ENCODE results near the gene DOK5.

DOK5 gene

GRCh38 chr20:54451171-54451570 lies 24.2 kb upstream of the DOK5 start:
- no peaks in the 10 kb centered on the region for H3K36me3 ChIP-seq
- no peak overlapping the region for H3K4me2 ChIP-seq
- no peaks in the 10 kb centered on the region for H3K27me3 ChIP-seq
- H3K27ac ChIP-seq, result no peak overlapping the region
- H3K4me1 ChIP-seq, result no peaks in the 10 kb centered on the region
- no peaks in the 10 kb centered on the region for H3K9me3 ChIP-seq
- no peak overlapping the region for H3K4me3 ChIP-seq
- H4K20me1 ChIP-seq, result no peaks in the 10 kb centered on the region
- no peak overlapping the region for H3K9ac ChIP-seq
- no peak for TF ChIP-seq Cebpa-rat (IDR thresholded peaks at IDR 0.05)

- no peak overlapping the region for H3K9ac ChIP-seq
These were observed 23.1 kb upstream of the DOK5 start for GRCh38 chr20:54452277-54452676.

GRCh38 chr20:54454982-54455381 lies 20.4 kb upstream of the DOK5 start:
- H3K4me3 ChIP-seq, result no peak overlapping the region
- H3K27me3 ChIP-seq, result no peaks in the 10 kb centered on the region
- no peaks in the 10 kb centered on the region for H3K4me1 ChIP-seq
- H3K4me2 ChIP-seq, result no peak overlapping the region
- H3K27ac ChIP-seq, result no peak overlapping the region
- H3K9ac ChIP-seq, result no peak overlapping the region
- no peaks in the 10 kb centered on the region for H3K9me3 ChIP-seq
- no peak for TF ChIP-seq Cebpa-rat (IDR thresholded peaks at IDR 0.05)
- no peaks in the 10 kb centered on the region for H4K20me1 ChIP-seq
- no peaks in the 10 kb centered on the region for H3K36me3 ChIP-seq

More at GRCh38 chr20:54452277-54452676, 23.1 kb upstream of the DOK5 start:
- H3K27ac ChIP-seq, result no peak overlapping the region
- no peak overlapping the region for H3K4me3 ChIP-seq
- no peak overlapping the region for H3K4me2 ChIP-seq
- no peaks in the 10 kb centered on the region for H3K27me3 ChIP-seq
- H3K4me1 ChIP-seq, result no peaks in the 10 kb centered on the region
- no peaks in the 10 kb centered on the region for H3K9me3 ChIP-seq
- no peaks in the 10 kb centered on the region for H3K36me3 ChIP-seq
- TF ChIP-seq Cebpa-rat (IDR thresholded peaks at IDR 0.05), result no peak
- no peaks in the 10 kb centered on the region for H4K20me1 ChIP-seq

DNA sequence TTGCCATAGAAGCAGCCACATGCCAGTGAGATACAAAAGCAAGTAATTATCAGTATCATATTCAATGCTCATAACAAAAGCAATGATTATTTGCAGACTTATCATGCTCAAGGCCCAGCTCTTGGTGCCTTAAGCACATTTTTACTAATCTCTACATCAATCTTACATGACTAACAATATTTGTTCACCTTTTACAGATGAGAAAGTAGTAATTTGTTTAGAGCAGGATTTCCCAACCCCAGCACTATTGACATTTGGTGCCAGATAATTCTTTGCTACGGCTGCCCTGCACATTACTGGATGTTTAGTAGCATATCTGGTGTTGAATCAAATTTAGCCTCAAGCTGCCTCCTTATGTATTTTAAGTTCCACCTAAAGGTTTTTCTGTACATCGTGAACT lies 19.0 kb upstream of the DOK5 start:
- Histone ChIP-seq H3K27me3 (no peaks in the 10 kb centered on the region), H3K36me3 (no peaks in the 10 kb centered on the region), H3K9me3 (no peaks in the 10 kb centered on the region), H3K27ac (no peak overlapping the region), H3K9ac (no peak overlapping the region), H3K4me2 (no peak overlapping the region), H3K4me3 (no peak overlapping the region), H4K20me1 (no peaks in the 10 kb centered on the region), H3K4me1 (no peaks in the 10 kb centered on the region)
- no peak for TF ChIP-seq Cebpa-rat (IDR thresholded peaks at IDR 0.05)

DNA sequence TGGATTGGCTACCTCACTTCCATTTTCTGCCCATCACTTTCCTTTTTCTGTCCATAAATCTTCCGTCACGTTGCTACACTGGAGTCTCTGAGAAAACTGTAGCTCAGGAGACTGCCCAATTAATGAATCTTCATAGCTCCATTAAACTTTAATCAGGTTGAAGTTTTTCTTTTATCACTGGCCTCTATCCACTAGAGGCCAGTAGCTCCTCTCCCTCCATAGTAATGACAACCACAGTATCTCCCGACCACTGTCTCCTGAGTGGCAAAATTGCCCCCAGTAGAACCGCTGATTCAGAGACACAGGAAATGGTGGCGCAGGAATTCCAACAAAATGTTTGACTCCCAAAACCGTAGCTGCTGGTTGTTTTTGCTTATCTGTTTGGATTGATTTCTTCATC lies 18.4 kb upstream of the DOK5 start:
- Histone ChIP-seq H3K36me3 (no peaks in the 10 kb centered on the region), H4K20me1 (no peaks in the 10 kb centered on the region), H3K27ac (no peak overlapping the region), H3K9ac (no peak overlapping the region), H3K4me2 (no peak overlapping the region), H3K9me3 (no peaks in the 10 kb centered on the region), H3K27me3 (no peaks in the 10 kb centered on the region), H3K4me1 (no peaks in the 10 kb centered on the region), H3K4me3 (no peak overlapping the region)
- TF ChIP-seq Cebpa-rat (IDR thresholded peaks at IDR 0.05), result no peak

DNA sequence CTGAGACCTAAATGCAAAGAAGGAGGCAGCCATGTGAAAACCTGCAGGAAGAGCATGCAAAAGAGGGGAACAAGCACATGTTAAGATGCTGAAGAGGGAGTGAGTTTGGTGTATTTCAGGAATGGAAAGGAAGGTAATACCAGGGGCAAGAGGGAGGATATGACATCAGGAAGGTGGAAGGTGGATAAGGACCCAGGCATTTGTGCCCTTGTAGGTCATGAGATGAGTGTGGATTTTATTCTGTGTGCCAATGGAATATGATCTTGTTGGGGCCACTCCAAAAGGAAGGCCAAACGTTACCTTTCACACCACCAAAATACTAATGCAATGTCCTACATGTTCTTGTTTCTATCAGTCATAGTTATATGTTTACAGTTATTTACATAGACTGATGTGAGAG lies 17.2 kb upstream of the DOK5 start:
- Histone ChIP-seq H3K36me3 (no peaks in the 10 kb centered on the region), H3K27ac (no peak overlapping the region), H3K27me3 (no peaks in the 10 kb centered on the region), H4K20me1 (no peaks in the 10 kb centered on the region), H3K9ac (no peak overlapping the region), H3K4me3 (no peak overlapping the region), H3K4me1 (no peaks in the 10 kb centered on the region), H3K4me2 (no peak overlapping the region), H3K9me3 (no peaks in the 10 kb centered on the region)
- no peak for TF ChIP-seq Cebpa-rat (IDR thresholded peaks at IDR 0.05)

DNA sequence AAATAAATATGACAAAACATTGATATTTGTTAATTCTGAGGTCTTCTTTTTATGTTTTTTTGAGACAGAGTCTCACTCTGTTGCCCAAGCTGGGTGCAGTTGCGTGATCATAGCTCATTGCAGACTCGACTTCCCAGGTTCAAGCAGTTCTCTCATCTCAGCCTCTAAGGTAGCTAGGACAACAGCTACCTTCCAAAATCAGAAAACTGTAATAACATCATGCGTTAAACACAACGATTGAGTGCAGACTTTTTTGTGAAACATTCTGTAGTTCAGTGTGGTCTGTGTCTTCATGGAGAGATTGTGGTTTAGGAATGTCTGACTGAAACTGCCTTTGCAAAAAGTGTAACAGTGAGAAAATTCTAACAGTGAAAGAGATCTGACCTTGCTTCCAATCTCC lies 16.1 kb upstream of the DOK5 start:
- no peaks in the 10 kb centered on the region for H3K9me3 ChIP-seq

GRCh38 chr20:54464003-54464402 lies 11.4 kb upstream of the DOK5 start:
- Histone ChIP-seq H3K4me1 (no peaks in the 10 kb centered on the region), H3K9me3 (no peaks in the 10 kb centered on the region), H3K27ac (no peak overlapping the region), H3K4me3 (no peak overlapping the region), H3K27me3 (no peaks in the 10 kb centered on the region), H3K9ac (no peak overlapping the region), H4K20me1 (no peaks in the 10 kb centered on the region), H3K36me3 (no peaks in the 10 kb centered on the region), H3K4me2 (no peak overlapping the region)
- TF ChIP-seq Cebpa-rat (IDR thresholded peaks at IDR 0.05), result no peak

More for the DNA sequence above, 16.1 kb upstream of the DOK5 start:
- H3K9ac ChIP-seq, result no peak overlapping the region
- H3K27me3 ChIP-seq, result no peaks in the 10 kb centered on the region
- no peaks in the 10 kb centered on the region for H3K4me1 ChIP-seq
- H3K27ac ChIP-seq, result no peak overlapping the region
- no peak for TF ChIP-seq Cebpa-rat (IDR thresholded peaks at IDR 0.05)
- no peak overlapping the region for H3K4me2 ChIP-seq
- H3K36me3 ChIP-seq, result no peaks in the 10 kb centered on the region
- no peak overlapping the region for H3K4me3 ChIP-seq
- no peaks in the 10 kb centered on the region for H4K20me1 ChIP-seq

GRCh38 chr20:54466127-54466526 lies 9.3 kb upstream of the DOK5 start:
- H3K4me2 ChIP-seq, result no peak overlapping the region
- H3K4me3 ChIP-seq, result no peak overlapping the region
- H3K4me1 ChIP-seq, result no peaks in the 10 kb centered on the region
- H4K20me1 ChIP-seq, result no peaks in the 10 kb centered on the region
- H3K9me3 ChIP-seq, result no peaks in the 10 kb centered on the region
- H3K36me3 ChIP-seq, result no peaks in the 10 kb centered on the region
- no peak overlapping the region for H3K9ac ChIP-seq
- no peaks in the 10 kb centered on the region for H3K27me3 ChIP-seq
- no peak overlapping the region for H3K27ac ChIP-seq
- TF ChIP-seq Cebpa-rat (IDR thresholded peaks at IDR 0.05), result no peak

DNA sequence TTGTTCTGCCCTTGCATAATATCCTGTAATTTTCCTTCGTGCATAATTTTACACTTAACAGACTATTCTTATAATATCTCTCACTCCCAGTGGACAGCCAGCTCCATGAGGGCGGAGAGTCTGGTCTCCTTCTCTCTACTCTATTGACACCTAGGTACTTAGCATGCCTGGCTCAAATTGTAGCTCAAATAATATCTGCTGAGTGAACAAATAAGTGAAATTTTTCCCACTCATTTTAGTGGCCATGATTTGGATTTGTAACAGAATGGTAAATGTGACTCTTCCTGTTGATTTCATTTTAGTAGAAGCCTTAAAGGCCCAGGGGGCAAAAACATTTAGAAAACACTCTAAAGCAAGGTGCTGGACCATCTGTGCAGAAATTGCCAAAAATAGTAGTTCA lies 7.8 kb upstream of the DOK5 start:
- Histone ChIP-seq H3K36me3 (no peaks in the 10 kb centered on the region), H3K4me3 (no peak overlapping the region), H3K27me3 (no peaks in the 10 kb centered on the region), H3K27ac (no peak overlapping the region), H4K20me1 (no peaks in the 10 kb centered on the region), H3K9ac (no peak overlapping the region), H3K4me1 (no peaks in the 10 kb centered on the region), H3K9me3 (no peaks in the 10 kb centered on the region), H3K4me2 (no peak overlapping the region)
- TF ChIP-seq Cebpa-rat (IDR thresholded peaks at IDR 0.05), result no peak

GRCh38 chr20:54468082-54468481 lies 7.3 kb upstream of the DOK5 start:
- Histone ChIP-seq H3K27ac (no peak overlapping the region), H4K20me1 (no peaks in the 10 kb centered on the region), H3K4me1 (no peaks in the 10 kb centered on the region), H3K4me2 (no peak overlapping the region), H3K9ac (no peak overlapping the region), H3K27me3 (no peaks in the 10 kb centered on the region), H3K9me3 (no peaks in the 10 kb centered on the region), H3K36me3 (no peaks in the 10 kb centered on the region), H3K4me3 (no peak overlapping the region)
- TF ChIP-seq Cebpa-rat (IDR thresholded peaks at IDR 0.05), result no peak
